H1 (cell line): ENCODE measurements around the gene NXT1. TPM values are rescaled to one million over a fixed set of nuclear protein-coding genes. Genes with fewer than 3 reads are reported as not detected.

Experiments
- EP300 ChIP-seq, 2 experiments: IDR thresholded peaks; 1 replicate in 1 of 2; 2 replicates in 1 of 2; pipeline ENCODE4 v1.6.1; 2011 to 2012; ENCODE audit warnings: low read depth in 2 of 2, low read length in 2 of 2, mild to moderate bottlenecking in 2 of 2, borderline replicate concordance in 1 of 2, inconsistent platforms in 1 of 2, moderate library complexity in 1 of 2
- polyA plus RNA-seq, 7 experiments: library from polyadenylated mRNA; depleted of rRNA in 3 of 7; stranded (reverse) in 5 of 7; unstranded in 2 of 7; fragments of >200 nt in 5 of 7; fragments of 200-250 nt in 2 of 7; gene quantifications; 1 replicate in 5 of 7; 2 replicates in 1 of 7; 4 replicates in 1 of 7; pipeline versions ENCODE4 v1.2.1 to v1.2.3, GENCODE V29; 2011 to 2013; ENCODE audit warnings: missing spikeins in 2 of 7, mixed read lengths in 2 of 7
- total RNA-seq: library from RNA; stranded (reverse); fragmentation: NEBNext Ultra II Directional; extraction: Animal tissue kit (Norgen Biotek cat#: 25700); gene quantifications from 2 replicates; pipeline ENCODE4 v1.2.1, GENCODE V29; 2021

NXT1 gene
- total and polyA plus RNA-seq, 2 of the 8 experiments (the other 6 are each of a cell fraction or from before 2014, with no cell fraction given): 23.1 to 26.5 TPM

- TF ChIP-seq EP300 (IDR thresholded peaks at IDR 0.05; ENCODE audit: borderline replicate concordance in 1 of 2, low read depth in 2 of 2, low read length in 2 of 2): peak in 1 of 2 experiments; percentile 10; a peak in 1 of 3 replicates
Observed at GRCh38 chr20:23391707-23392310, 41.2 kb downstream of the NXT1 start (continued).
